Right lobe of liver (tissue), 4 donors: Measurements from ENCODE around the gene STAC2.

Source experiments
- POLR2A ChIP-seq: fragments of 450-650 bp; IDR thresholded peaks from one replicate; pipeline ENCODE4 v1.6.1; 2017; ENCODE audit warnings: antibody characterized with exemption, mild to moderate bottlenecking
- TF ChIP-seq, protein P1 (sequence below), 4 donors: fragments of 200-600 bp in 3 of 4; fragments of 450-650 bp in 1 of 4; IDR thresholded peaks; one replicate each; pipeline versions ENCODE4 v1.5.1 to v1.8.0; 2016 to 2022; ENCODE audit warnings: antibody characterized with exemption in 4 of 4, mild to moderate bottlenecking in 2 of 4
- donor health status: DM: no; HTN: no; CAD: no.
- donor health status: DM: no; HTN: no; CAD: no.
- donor health status: DM: no; HTN: yes; CAD: no.

DNA sequence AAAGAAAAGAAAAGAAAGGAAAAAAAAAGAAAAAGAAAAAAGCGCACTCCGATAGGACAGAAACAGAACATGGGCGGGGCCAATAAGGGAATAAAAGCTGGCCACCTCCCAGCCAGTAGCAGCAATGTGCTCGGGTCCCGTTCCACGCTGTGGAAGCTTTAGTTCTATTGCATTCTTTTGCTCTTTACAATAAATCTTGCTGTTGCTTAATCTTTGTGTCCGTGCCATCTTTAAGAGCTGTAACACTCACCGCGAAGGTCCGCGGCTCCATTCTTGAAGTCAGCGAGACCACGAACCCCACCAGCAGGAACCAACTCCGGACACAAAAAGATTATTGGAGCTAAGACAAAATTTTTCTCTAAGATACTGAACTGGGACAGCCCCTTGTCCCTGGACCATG is 56.6 kb downstream of the STAC2 start:
- TF ChIP-seq, protein P1, sequence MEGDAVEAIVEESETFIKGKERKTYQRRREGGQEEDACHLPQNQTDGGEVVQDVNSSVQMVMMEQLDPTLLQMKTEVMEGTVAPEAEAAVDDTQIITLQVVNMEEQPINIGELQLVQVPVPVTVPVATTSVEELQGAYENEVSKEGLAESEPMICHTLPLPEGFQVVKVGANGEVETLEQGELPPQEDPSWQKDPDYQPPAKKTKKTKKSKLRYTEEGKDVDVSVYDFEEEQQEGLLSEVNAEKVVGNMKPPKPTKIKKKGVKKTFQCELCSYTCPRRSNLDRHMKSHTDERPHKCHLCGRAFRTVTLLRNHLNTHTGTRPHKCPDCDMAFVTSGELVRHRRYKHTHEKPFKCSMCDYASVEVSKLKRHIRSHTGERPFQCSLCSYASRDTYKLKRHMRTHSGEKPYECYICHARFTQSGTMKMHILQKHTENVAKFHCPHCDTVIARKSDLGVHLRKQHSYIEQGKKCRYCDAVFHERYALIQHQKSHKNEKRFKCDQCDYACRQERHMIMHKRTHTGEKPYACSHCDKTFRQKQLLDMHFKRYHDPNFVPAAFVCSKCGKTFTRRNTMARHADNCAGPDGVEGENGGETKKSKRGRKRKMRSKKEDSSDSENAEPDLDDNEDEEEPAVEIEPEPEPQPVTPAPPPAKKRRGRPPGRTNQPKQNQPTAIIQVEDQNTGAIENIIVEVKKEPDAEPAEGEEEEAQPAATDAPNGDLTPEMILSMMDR (IDR thresholded peaks at IDR 0.05) = no peak
- no peak for TF ChIP-seq POLR2A
